SKM-1 (cell line): Measurements from ENCODE around the gene SEPTIN8.
"Not testable (repeated sequence)": the region's sequence is repeated elsewhere in the genome, so short reads cannot be mapped to it uniquely, and the experiment has no call there.

Source experiments
- DNase-seq: peaks from one replicate; lab custom pipeline; 2025; ENCODE audit not compliant: unreplicated experiment; lab: John Stamatoyannopoulos, UW

Gene SEPTIN8

DNA sequence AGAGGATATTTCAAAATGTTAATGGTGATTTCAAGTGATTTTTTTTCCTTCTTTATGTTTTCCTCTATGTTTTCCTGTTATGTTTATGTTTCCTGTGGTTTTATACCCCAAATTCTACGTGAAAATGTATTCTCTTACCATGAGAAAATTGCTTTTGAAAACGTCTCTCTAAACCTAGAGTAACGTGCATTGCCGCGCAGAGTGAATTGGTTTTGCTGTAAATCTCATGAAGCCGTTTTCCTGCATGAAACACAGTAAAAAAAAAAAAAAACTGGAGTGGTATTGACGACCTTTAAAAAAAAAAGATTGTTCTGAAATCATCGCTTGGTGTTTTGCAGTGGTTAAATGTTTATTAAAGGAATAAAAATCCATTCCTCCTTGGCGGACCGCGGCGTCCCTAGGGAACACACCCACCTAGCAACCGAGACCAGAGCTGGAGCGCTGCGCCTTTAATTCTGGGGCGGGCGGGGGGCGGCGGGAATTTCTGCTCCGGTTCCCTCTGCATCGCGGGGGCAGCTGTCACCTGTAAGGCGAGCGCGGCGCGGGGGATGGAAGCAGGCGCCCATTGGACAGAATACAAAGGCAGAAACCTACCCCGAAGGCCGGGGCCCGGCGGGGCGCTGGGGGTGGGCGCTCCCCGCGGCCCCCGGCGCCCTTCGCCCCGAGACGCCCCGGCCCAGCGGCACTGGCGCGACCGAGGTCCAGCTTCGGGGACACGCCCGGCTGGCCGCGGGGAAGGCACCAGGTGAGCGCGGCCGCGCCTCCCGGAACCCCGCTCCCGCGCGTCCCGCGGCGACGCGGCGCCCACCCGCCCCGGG, 36.0 kb upstream of the SEPTIN8 start, which contains the start of gene SOWAHA:
Gene SOWAHA (plus strand): TSS at position 522 of the 818 bp plus-strand sequence. CDS start 320 bp downstream, outside the sequence.
- no peak for DNase-seq

DNA sequence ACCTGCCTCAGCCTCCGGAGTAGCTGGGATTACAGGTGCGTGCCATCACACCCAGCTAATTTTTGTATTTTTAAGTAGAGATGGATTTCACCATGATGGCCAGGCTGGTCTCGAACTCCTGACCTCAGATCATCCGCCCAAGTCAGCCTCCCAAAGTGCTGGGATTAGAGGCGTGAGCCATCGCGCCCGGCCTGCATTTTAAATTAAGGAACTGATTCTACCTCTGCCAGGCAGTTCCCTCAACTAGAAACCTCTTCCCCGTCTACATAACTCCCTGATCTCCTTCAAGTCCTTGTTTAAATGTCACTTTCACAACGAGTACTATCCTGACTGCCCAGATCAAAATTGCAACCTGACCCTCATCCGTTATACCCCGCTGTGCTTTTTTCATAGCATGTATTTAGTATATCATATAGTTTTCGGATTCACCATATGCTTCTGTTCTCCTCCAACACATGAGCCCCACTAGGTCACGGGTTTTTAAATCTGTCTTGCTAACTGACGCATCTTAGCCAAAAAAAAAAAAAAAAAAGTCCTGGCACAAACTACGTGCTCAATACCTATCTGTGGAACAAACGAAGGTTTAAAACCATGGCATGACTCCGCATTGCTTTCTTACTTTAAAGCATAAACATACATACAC, 35.2 kb upstream of the SEPTIN8 start:
- no peak for DNase-seq

GRCh38 chr5:132810605-132811004, 33.6 kb upstream of the SEPTIN8 start:
- no peak for DNase-seq

GRCh38 chr5:132808866-132809265, 31.8 kb upstream of the SEPTIN8 start:
- DNase-seq, result no peak

DNA sequence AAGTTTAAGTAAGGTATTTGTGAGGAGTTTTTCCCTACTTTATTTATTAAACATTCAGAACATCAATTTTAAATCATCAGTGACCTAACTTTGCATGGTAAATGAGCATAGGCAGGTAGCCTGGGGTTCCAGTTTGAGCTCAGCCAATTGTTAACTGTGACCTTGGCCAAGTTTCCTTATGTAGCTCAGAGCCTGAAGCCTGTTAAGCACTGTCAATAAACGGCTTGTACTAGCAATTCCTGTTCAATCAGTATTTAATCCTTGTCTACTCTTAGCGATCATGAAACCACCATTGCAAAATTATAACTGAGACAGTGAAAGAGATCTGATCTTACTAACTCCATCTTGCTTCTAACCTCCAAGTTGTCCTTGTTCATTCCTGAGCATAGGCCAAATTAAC, 31.4 kb upstream of the SEPTIN8 start:
- DNase-seq, result no peak

GRCh38 chr5:132807163-132807838, 30.3 kb upstream of the SEPTIN8 start:
- DNase-seq, result no peak

GRCh38 chr5:132806804-132807162, 29.7 kb upstream of the SEPTIN8 start:
- DNase-seq, result not testable (repeated sequence)

DNA sequence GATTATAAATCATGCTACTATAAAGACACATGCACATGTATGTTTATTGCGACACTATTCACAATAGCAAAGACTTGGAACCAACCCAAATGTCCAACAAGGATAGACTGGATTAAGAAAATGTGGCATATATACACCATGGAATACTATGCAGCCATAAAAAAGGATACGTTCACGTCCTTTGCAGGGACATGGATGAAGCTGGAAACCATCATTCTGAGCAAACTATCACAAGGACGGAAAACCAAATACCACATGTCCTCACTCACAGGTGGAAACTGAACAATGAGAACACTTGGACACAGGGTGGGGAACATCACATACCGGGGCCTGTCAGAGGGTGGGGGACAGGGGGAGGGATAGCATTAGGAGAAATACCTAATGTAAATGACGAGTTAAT, 28.8 kb upstream of the SEPTIN8 start:
- not testable (repeated sequence) for DNase-seq

- not testable (repeated sequence) for DNase-seq
Measured at GRCh38 chr5:132804219-132804618, 27.2 kb upstream of the SEPTIN8 start.

DNA sequence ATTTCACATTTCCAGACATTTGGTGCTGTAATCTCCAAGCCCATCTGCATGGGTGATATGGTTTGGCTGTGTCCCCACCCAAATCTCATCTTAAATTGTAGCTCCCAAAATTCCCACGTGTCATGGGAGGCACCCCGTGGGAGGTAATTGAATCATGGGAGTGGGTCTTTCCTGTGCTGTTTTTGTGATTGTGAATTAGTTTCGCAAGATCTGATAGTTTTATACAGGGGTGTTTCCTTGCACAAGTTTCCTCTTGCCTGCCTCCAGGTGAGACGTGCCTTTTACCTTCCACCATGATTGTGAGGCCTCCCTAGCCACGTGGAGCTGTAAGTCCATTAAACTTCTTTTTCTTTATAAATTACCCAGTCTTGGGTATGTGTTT, 25.6 kb upstream of the SEPTIN8 start:
- not testable (repeated sequence) for DNase-seq

- no peak for DNase-seq
Measured at GRCh38 chr5:132802044-132802684, 25.1 kb upstream of the SEPTIN8 start.

DNA sequence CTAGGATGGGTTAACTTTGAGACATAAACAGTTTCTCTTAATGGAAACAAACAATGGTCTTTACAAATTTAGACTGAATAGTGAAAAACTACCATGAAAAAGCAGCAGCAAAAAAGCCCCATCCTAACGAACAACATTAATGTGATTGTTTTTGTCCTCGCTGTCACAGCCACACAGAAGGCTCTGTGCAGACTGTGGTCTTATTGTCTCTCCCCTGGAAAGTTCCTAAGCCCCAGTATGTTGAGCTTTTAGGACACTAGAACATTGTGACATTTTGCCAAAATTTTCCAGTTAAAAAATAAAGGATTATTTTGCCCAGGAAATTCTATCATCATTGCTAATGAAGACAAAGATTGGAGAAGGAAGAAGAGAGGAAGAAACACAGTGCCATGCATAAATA, 23.5 kb upstream of the SEPTIN8 start:
- DNase-seq, result no peak

DNA sequence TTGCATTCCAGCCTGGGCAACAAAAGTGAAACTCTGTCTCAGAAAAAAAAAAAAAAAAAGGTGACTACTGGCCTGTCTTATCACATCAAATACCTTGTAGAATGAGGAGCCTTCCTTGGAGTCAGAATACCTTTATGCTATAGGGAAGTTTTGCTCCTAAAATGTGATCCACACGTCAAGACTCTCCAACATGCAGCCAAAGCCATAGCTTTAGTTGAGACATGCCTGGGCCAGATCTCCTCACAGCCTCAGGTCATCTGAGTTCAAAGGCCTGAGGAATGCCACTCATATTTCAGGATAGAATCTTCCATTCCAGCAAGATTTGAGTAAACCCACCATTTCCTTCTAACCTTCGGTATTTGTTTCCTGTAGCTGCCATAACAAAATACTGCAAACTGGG, 22.4 kb upstream of the SEPTIN8 start:
- DNase-seq, result no peak

DNA sequence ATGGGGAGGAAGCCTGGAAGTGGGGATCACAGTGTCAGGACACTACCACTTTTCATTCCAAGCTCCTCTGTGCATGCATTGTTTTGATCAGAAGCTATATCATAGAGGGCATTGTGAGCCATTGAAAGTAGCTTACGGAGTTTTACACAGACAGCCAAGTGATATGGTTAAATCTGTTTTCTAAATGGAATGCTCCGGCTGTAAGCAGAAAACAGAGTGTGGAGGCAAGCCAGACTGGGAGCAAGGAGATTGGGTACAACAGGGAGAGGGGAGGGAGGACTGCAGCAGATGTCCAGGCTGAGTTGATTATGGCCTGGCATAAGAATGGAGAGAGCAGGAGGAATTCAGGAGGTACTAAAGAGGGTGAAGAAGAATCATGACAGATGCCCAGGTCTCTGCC, 20.6 kb upstream of the SEPTIN8 start:
- no peak for DNase-seq

- DNase-seq, result no peak
Measured at GRCh38 chr5:132791026-132791425, 14.0 kb upstream of the SEPTIN8 start.

- DNase-seq, result no peak
Measured at GRCh38 chr5:132790201-132790865, 13.3 kb upstream of the SEPTIN8 start.

DNA sequence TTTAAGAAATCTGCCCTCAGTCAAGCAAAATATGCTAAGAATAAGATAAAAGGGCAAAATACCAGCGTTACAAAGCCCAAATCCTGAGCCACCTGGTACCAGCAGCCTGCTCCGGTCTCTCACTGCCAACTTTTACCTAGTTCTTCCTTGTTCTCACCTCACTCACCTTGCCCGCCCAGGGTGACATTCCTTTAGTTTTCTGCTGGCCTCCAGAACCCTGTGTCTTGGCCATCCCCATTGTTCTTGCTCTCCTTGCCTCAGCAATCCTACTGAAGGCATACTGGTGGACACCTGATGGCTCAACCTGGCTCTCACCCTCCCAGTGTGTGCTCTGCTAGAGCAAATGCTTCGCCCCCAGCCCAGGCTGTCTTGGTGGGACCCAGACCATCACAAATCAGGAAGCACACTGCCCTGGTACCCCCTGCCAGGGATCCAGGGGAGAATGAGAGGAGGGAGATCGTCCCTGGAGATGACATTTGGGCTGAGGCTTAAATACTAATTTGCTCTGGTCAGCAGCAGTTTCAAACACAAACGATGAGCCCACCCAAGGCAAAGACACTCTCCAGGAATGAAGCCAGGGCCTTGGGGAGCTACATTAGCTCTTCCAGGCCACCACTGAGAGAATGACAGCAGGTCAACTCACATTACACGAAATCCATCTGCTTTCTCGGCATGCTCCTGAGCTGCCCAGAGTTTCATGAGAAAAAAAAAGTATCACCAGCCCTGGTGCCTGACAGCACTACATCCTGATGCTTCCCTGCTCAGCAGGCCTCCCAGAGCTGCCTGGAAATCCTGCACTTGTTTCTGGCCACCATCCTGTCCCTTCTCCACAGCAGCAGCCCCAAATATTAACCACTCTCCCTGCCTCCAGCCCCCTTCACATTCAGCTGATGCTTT, 12.2 kb upstream of the SEPTIN8 start:
- no peak for DNase-seq

DNA sequence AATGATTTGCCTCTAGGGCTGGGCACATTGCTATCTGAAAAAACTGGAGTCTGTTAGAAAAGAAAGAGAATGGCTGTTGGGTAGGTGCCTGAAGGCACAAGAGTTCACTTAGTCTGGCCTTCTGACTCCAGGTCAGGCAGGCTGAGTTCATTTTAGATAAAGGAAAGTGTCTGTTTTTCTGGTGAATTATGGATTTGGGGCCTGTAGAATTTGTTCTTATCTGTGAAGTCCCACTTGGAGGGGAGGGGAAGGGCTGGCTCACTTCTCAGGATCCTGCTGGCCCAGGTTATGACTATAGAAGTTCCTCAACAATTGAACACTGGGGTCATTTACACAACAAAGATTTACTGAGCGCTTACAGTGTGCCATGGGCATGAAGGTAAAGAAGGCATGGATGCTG, 11.5 kb upstream of the SEPTIN8 start:
- no peak for DNase-seq

GRCh38 chr5:132787076-132787475, 10.0 kb upstream of the SEPTIN8 start:
- no peak for DNase-seq

- DNase-seq, result no peak
Measured at GRCh38 chr5:132785864-132786263, 8.8 kb upstream of the SEPTIN8 start.
